ENCODE results near the gene OTOGL.

Gene OTOGL

DNA sequence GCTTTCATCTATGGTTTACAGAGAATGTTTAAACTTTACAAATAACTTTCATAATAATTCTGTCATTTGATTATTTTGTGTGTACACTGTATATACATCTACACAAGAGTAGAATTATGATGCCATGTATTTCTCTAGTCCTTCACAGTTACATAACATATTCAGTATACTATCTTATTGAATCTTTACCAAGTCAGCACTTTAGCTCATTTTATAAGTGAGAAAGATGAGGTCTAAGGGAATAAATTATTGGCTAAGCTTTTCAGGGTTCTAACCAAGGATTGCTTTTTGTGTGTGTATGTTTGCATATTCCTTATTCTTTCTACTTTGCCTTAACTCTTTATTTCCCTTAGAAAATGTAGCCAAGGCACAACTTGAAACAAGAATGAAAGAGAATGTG is 260.4 kb downstream of the OTOGL start:
- H3K4me2 ChIP-seq (ENCODE audit: low read length), result no peak overlapping the region
- no peaks in the 10 kb centered on the region for H3K27me3 ChIP-seq (ENCODE audit: insufficient read depth, low read length)
- H3K36me3 ChIP-seq (ENCODE audit: control insufficient read depth in 1 of 2, insufficient read depth in 2 of 2, low read length in 2 of 2), result no peaks in the 10 kb centered on the region
- H4K12ac ChIP-seq (ENCODE audit: low read depth, low read length), result no peak overlapping the region
- no peak overlapping the region for H2BK12ac ChIP-seq (ENCODE audit: low read length)
- no peak overlapping the region for H3K14ac ChIP-seq (ENCODE audit: low read length)
- H3K79me1 ChIP-seq (ENCODE audit: low read length), result no peaks in the 10 kb centered on the region
- no peaks in the 10 kb centered on the region for H3K9me3 ChIP-seq (ENCODE audit: insufficient read depth, low read depth, low read length)
- no peak overlapping the region for H4K8ac ChIP-seq (ENCODE audit: low read depth, low read length)
- H2AK5ac ChIP-seq (ENCODE audit: low read length), result no peak overlapping the region
- H2BK5ac ChIP-seq (ENCODE audit: low read depth, low read length, poor library complexity), result no peak overlapping the region
- no peak for DNase-seq
- H3K4me1 ChIP-seq (ENCODE audit: control insufficient read depth in 1 of 2, insufficient read depth in 2 of 2, low read length in 2 of 2), result no peaks in the 10 kb centered on the region
- H3K4me3 ChIP-seq (ENCODE audit: low read depth, low read length), result no peak overlapping the region
- H2BK120ac ChIP-seq (ENCODE audit: insufficient read depth, low read length, poor library complexity), result no peak overlapping the region
- no peak overlapping the region for H3K18ac ChIP-seq (ENCODE audit: low read length)
- no peaks in the 10 kb centered on the region for H3K79me2 ChIP-seq (ENCODE audit: control insufficient read depth, insufficient read depth, low read length, poor library complexity)
- no peak overlapping the region for H4K91ac ChIP-seq (ENCODE audit: low read depth, low read length)
- H3K23ac ChIP-seq (ENCODE audit: low read length), result no peak overlapping the region
- H3K4ac ChIP-seq (ENCODE audit: low read depth, low read length), result no peak overlapping the region
- H2AFZ ChIP-seq (ENCODE audit: insufficient read depth, low read length, poor library complexity), result no peak overlapping the region
- no peak overlapping the region for H3K27ac ChIP-seq (ENCODE audit: low read depth, low read length)
- no peak overlapping the region for H3K9ac ChIP-seq (ENCODE audit: low read length)

- no peaks in the 10 kb centered on the region for H3K36me3 ChIP-seq (ENCODE audit: control insufficient read depth in 1 of 2, insufficient read depth in 2 of 2, low read length in 2 of 2)
- DNase-seq, result no peak
Measured at GRCh38 chr12:80364056-80364455, 264.7 kb downstream of the OTOGL start.

GRCh38 chr12:80373666-80374065 is 274.3 kb downstream of the OTOGL start:
- Histone ChIP-seq H3K9me3 (ENCODE audit: insufficient read depth, low read depth, low read length) (no peaks in the 10 kb centered on the region), H2AK5ac (ENCODE audit: low read length) (no peak overlapping the region)
- no CpG with 5 or more reads among the region's 4 CpGs for WGBS (ENCODE audit: extremely low coverage, insufficient coverage, insufficient read length)

More at GRCh38 chr12:80364056-80364455, 264.7 kb downstream of the OTOGL start:
- Histone ChIP-seq H3K4ac (ENCODE audit: low read depth, low read length) (no peak overlapping the region), H3K79me2 (ENCODE audit: control insufficient read depth, insufficient read depth, low read length, poor library complexity) (no peaks in the 10 kb centered on the region), H3K9me3 (ENCODE audit: insufficient read depth, low read depth, low read length) (no peaks in the 10 kb centered on the region), H3K4me3 (ENCODE audit: low read depth, low read length) (no peak overlapping the region), H3K23ac (ENCODE audit: low read length) (no peak overlapping the region), H2BK5ac (ENCODE audit: low read depth, low read length, poor library complexity) (no peak overlapping the region), H2BK120ac (ENCODE audit: insufficient read depth, low read length, poor library complexity) (no peak overlapping the region), H3K14ac (ENCODE audit: low read length) (no peak overlapping the region), H2BK12ac (ENCODE audit: low read length) (no peak overlapping the region), H3K4me2 (ENCODE audit: low read length) (no peak overlapping the region), H4K12ac (ENCODE audit: low read depth, low read length) (no peak overlapping the region), H2AK5ac (ENCODE audit: low read length) (no peak overlapping the region), H3K79me1 (ENCODE audit: low read length) (no peaks in the 10 kb centered on the region), H4K91ac (ENCODE audit: low read depth, low read length) (no peak overlapping the region), H3K9ac (ENCODE audit: low read length) (no peak overlapping the region), H2AFZ (ENCODE audit: insufficient read depth, low read length, poor library complexity) (no peak overlapping the region), H3K27ac (ENCODE audit: low read depth, low read length) (no peak overlapping the region), H3K18ac (ENCODE audit: low read length) (no peak overlapping the region), H3K4me1 (ENCODE audit: control insufficient read depth in 1 of 2, insufficient read depth in 2 of 2, low read length in 2 of 2) (no peaks in the 10 kb centered on the region), H4K8ac (ENCODE audit: low read depth, low read length) (no peak overlapping the region), H3K27me3 (ENCODE audit: insufficient read depth, low read length) (no peaks in the 10 kb centered on the region)
- no CpG with 5 or more reads among the region's 3 CpGs for WGBS (ENCODE audit: extremely low coverage, insufficient coverage, insufficient read length)

DNA sequence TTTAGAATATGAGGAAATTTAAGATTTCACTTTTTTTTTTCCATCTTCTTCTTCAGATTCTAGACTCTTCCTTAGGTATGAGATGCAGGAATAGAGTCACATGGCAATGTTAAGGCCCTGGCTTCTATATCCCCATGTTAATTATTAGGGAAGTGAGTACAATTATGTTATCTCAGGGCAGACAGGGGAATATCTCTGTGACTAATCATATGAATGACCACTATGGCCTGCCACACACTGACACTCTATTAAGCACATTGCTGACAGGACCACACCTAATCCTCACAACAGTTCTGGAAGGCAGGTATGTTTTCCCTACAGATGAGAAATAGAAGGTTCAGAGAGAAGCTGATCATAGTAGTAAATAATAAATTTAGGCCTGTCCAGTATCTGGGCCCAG is 275.3 kb downstream of the OTOGL start:
- Histone ChIP-seq H3K23ac (ENCODE audit: low read length) (no peak overlapping the region), H3K36me3 (ENCODE audit: control insufficient read depth in 1 of 2, insufficient read depth in 2 of 2, low read length in 2 of 2) (no peaks in the 10 kb centered on the region), H2AFZ (ENCODE audit: insufficient read depth, low read length, poor library complexity) (no peak overlapping the region), H3K4me2 (ENCODE audit: low read length) (no peak overlapping the region), H3K27me3 (ENCODE audit: insufficient read depth, low read length) (no peaks in the 10 kb centered on the region), H4K8ac (ENCODE audit: low read depth, low read length) (no peak overlapping the region), H3K9me3 (ENCODE audit: insufficient read depth, low read depth, low read length) (no peaks in the 10 kb centered on the region), H3K9ac (ENCODE audit: low read length) (no peak overlapping the region), H2BK12ac (ENCODE audit: low read length) (no peak overlapping the region), H2AK5ac (ENCODE audit: low read length) (no peak overlapping the region), H2BK5ac (ENCODE audit: low read depth, low read length, poor library complexity) (no peak overlapping the region), H3K4me3 (ENCODE audit: low read depth, low read length) (no peak overlapping the region), H2BK120ac (ENCODE audit: insufficient read depth, low read length, poor library complexity) (no peak overlapping the region), H3K79me1 (ENCODE audit: low read length) (no peaks in the 10 kb centered on the region), H3K4me1 (ENCODE audit: control insufficient read depth in 1 of 2, insufficient read depth in 2 of 2, low read length in 2 of 2) (no peaks in the 10 kb centered on the region), H4K91ac (ENCODE audit: low read depth, low read length) (no peak overlapping the region), H3K79me2 (ENCODE audit: control insufficient read depth, insufficient read depth, low read length, poor library complexity) (no peaks in the 10 kb centered on the region), H3K4ac (ENCODE audit: low read depth, low read length) (no peak overlapping the region), H3K14ac (ENCODE audit: low read length) (no peak overlapping the region), H4K12ac (ENCODE audit: low read depth, low read length) (no peak overlapping the region), H3K27ac (ENCODE audit: low read depth, low read length) (no peak overlapping the region), H3K18ac (ENCODE audit: low read length) (no peak overlapping the region)
- DNase-seq, result no peak

More at GRCh38 chr12:80373666-80374065, 274.3 kb downstream of the OTOGL start:
- Histone ChIP-seq H3K23ac (ENCODE audit: low read length) (no peak overlapping the region), H3K9ac (ENCODE audit: low read length) (no peak overlapping the region), H3K79me1 (ENCODE audit: low read length) (no peaks in the 10 kb centered on the region), H3K18ac (ENCODE audit: low read length) (no peak overlapping the region), H3K36me3 (ENCODE audit: control insufficient read depth in 1 of 2, insufficient read depth in 2 of 2, low read length in 2 of 2) (no peaks in the 10 kb centered on the region), H3K79me2 (ENCODE audit: control insufficient read depth, insufficient read depth, low read length, poor library complexity) (no peaks in the 10 kb centered on the region), H3K4me2 (ENCODE audit: low read length) (no peak overlapping the region), H2BK12ac (ENCODE audit: low read length) (no peak overlapping the region), H2BK5ac (ENCODE audit: low read depth, low read length, poor library complexity) (no peak overlapping the region), H4K8ac (ENCODE audit: low read depth, low read length) (no peak overlapping the region), H4K12ac (ENCODE audit: low read depth, low read length) (no peak overlapping the region), H2AFZ (ENCODE audit: insufficient read depth, low read length, poor library complexity) (no peak overlapping the region), H3K27me3 (ENCODE audit: insufficient read depth, low read length) (no peaks in the 10 kb centered on the region), H4K91ac (ENCODE audit: low read depth, low read length) (no peak overlapping the region), H2BK120ac (ENCODE audit: insufficient read depth, low read length, poor library complexity) (no peak overlapping the region), H3K4ac (ENCODE audit: low read depth, low read length) (no peak overlapping the region), H3K4me1 (ENCODE audit: control insufficient read depth in 1 of 2, insufficient read depth in 2 of 2, low read length in 2 of 2) (no peaks in the 10 kb centered on the region), H3K4me3 (ENCODE audit: low read depth, low read length) (no peak overlapping the region), H3K27ac (ENCODE audit: low read depth, low read length) (no peak overlapping the region), H3K14ac (ENCODE audit: low read length) (no peak overlapping the region)
- no peak for DNase-seq

Data from trophoblast cell (in vitro differentiated cells and primary cell).